WERI-Rb-1 (cell line): ENCODE results near the gene UMAD1.

Experiments used
- DNase-seq: peaks from one replicate; pipeline ENCODE4 v3.0.0-alpha.2; 2020
- H3K27ac ChIP-seq: fragments of 250-450 bp; sonication (Bioruptor Pico); 2 replicates; pipeline ENCODE4 v1.5.1; 2020; ENCODE audit warnings: mild to moderate bottlenecking, moderate library complexity
- H3K27me3 ChIP-seq: fragments of 250-450 bp; sonication (Bioruptor Pico); 2 replicates; pipeline ENCODE4 v1.5.1; 2021; ENCODE audit warnings: mild to moderate bottlenecking, low read depth, moderate library complexity; ENCODE audit not compliant: insufficient read depth, severe bottlenecking
- H3K36me3 ChIP-seq: fragments of 250-450 bp; sonication (Bioruptor Pico); 2 replicates; pipeline ENCODE4 v1.5.1; 2020; ENCODE audit warnings: mild to moderate bottlenecking, moderate library complexity
- H3K4me3 ChIP-seq: 2 replicates; pipeline ENCODE4 v1.5.1; 2011; ENCODE audit warnings: low read depth, mild to moderate bottlenecking, control low read depth, low read length
- H3K9me3 ChIP-seq: fragments of 250-450 bp; sonication (Bioruptor Pico); 2 replicates; pipeline ENCODE4 v1.5.1; 2021; ENCODE audit warnings: mild to moderate bottlenecking, moderate library complexity; ENCODE audit not compliant: severe bottlenecking
- TF ChIP-seq, protein P1 (sequence below): IDR thresholded peaks from 2 replicates; pipeline ENCODE4 v1.5.1; 2011; ENCODE audit warnings: low read depth, mild to moderate bottlenecking, control low read depth, inconsistent platforms, low read length

Gene UMAD1

DNA sequence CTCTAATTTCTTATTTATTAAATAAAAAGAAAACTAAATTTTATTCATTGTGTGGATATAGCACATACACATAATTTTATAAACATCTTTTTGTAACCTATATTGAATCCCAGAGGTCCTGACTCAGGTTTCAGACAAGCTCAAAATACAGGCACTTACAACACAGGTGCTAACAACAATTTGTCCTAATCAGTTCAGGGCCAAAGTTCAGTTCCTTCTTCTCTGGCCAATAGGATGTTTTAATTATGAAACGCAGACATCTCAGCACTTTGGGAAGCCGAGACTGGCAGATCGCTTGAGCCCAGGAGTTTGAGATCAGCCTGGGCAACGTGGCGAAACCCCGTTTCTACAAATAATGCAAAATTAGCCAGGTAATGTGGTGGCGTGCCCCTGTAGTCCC, 62.9 kb downstream of the UMAD1 start:
- H3K9me3 ChIP-seq: no peaks in the 10 kb centered on the region
- H3K27me3 ChIP-seq: no peaks in the 10 kb centered on the region
- H3K36me3 ChIP-seq: no peaks in the 10 kb centered on the region
- TF ChIP-seq, protein P1, sequence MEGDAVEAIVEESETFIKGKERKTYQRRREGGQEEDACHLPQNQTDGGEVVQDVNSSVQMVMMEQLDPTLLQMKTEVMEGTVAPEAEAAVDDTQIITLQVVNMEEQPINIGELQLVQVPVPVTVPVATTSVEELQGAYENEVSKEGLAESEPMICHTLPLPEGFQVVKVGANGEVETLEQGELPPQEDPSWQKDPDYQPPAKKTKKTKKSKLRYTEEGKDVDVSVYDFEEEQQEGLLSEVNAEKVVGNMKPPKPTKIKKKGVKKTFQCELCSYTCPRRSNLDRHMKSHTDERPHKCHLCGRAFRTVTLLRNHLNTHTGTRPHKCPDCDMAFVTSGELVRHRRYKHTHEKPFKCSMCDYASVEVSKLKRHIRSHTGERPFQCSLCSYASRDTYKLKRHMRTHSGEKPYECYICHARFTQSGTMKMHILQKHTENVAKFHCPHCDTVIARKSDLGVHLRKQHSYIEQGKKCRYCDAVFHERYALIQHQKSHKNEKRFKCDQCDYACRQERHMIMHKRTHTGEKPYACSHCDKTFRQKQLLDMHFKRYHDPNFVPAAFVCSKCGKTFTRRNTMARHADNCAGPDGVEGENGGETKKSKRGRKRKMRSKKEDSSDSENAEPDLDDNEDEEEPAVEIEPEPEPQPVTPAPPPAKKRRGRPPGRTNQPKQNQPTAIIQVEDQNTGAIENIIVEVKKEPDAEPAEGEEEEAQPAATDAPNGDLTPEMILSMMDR: no peak
- no peak for DNase-seq
- H3K27ac ChIP-seq: no peak overlapping the region
- H3K4me3 ChIP-seq: no peak overlapping the region

- H3K4me3 ChIP-seq: no peak overlapping the region
- no peaks in the 10 kb centered on the region for H3K36me3 ChIP-seq
- TF ChIP-seq, protein P1: no peak
- no peaks in the 10 kb centered on the region for H3K9me3 ChIP-seq
- H3K27me3 ChIP-seq: no peaks in the 10 kb centered on the region
- H3K27ac ChIP-seq: no peak overlapping the region
- no peak for DNase-seq
Observed at GRCh38 chr7:7704867-7705266, 64.3 kb downstream of the UMAD1 start.

GRCh38 chr7:7705318-7705717, 64.8 kb downstream of the UMAD1 start:
- no peak for DNase-seq
- TF ChIP-seq, protein P1: no peak
- H3K9me3 ChIP-seq: no peaks in the 10 kb centered on the region
- H3K36me3 ChIP-seq: no peaks in the 10 kb centered on the region
- no peak overlapping the region for H3K4me3 ChIP-seq
- H3K27me3 ChIP-seq: no peaks in the 10 kb centered on the region
- no peak overlapping the region for H3K27ac ChIP-seq

- Histone ChIP-seq H3K27me3 (no peaks in the 10 kb centered on the region), H3K9me3 (no peaks in the 10 kb centered on the region), H3K27ac (no peak overlapping the region), H3K4me3 (no peak overlapping the region), H3K36me3 (no peaks in the 10 kb centered on the region)
- no peak for DNase-seq
- TF ChIP-seq, protein P1: no peak
Observed at GRCh38 chr7:7706101-7706511, 65.6 kb downstream of the UMAD1 start.

- no peak overlapping the region for H3K4me3 ChIP-seq
- H3K27me3 ChIP-seq: no peaks in the 10 kb centered on the region
- no peak for DNase-seq
- H3K36me3 ChIP-seq: no peaks in the 10 kb centered on the region
- TF ChIP-seq, protein P1: no peak
- H3K9me3 ChIP-seq: no peaks in the 10 kb centered on the region
- peak overlapping the region; percentile 59 for H3K27ac ChIP-seq
Observed at GRCh38 chr7:7706556-7707172, 66.1 kb downstream of the UMAD1 start.

DNA sequence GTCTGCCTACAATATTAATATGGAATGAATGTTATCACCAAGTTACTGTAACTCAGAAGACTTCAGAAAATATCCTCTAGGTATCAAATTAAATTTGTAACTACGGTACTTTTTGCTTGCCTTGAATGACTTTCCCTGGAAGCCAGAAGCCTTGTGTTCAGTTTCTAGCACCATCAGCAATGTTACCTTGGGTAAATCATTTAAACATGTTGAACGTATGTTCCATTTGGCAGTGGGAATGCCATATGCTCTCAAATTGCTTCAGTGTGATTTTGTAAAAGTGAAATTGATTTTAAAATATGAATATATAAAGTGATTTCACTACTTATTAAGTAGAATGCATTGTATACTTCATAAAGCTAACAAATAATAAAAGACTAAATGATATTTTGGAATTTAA, 66.7 kb downstream of the UMAD1 start:
- Histone ChIP-seq H3K4me3 (no peak overlapping the region), H3K27ac (peak overlapping the region; percentile 59), H3K27me3 (no peaks in the 10 kb centered on the region), H3K36me3 (no peaks in the 10 kb centered on the region), H3K9me3 (no peaks in the 10 kb centered on the region)
- TF ChIP-seq, protein P1: no peak
- no peak for DNase-seq
